A549 (cell line): Measurements from ENCODE around the gene PPP2R2C.

Source experiments
- MYC ChIP-seq: IDR thresholded peaks from 2 replicates; pipeline ENCODE4 v1.6.1; 2012; ENCODE audit warnings: mild to moderate bottlenecking, inconsistent platforms, low read length, improper control_type of control experiment, borderline replicate concordance
- TF ChIP-seq, protein P1 (sequence below): fragments of >200 bp; sonication (Bioruptor Twin); formaldehyde crosslinking; IDR thresholded peaks from 3 replicates; pipeline ENCODE4 v1.5.1; 2016
- TF ChIP-seq, protein P2 (sequence below): fragments of 150-350 bp; IDR thresholded peaks from 2 replicates; pipeline ENCODE4 v1.6.1; 2014; ENCODE audit warnings: low read depth, mild to moderate bottlenecking, low read length

DNA sequence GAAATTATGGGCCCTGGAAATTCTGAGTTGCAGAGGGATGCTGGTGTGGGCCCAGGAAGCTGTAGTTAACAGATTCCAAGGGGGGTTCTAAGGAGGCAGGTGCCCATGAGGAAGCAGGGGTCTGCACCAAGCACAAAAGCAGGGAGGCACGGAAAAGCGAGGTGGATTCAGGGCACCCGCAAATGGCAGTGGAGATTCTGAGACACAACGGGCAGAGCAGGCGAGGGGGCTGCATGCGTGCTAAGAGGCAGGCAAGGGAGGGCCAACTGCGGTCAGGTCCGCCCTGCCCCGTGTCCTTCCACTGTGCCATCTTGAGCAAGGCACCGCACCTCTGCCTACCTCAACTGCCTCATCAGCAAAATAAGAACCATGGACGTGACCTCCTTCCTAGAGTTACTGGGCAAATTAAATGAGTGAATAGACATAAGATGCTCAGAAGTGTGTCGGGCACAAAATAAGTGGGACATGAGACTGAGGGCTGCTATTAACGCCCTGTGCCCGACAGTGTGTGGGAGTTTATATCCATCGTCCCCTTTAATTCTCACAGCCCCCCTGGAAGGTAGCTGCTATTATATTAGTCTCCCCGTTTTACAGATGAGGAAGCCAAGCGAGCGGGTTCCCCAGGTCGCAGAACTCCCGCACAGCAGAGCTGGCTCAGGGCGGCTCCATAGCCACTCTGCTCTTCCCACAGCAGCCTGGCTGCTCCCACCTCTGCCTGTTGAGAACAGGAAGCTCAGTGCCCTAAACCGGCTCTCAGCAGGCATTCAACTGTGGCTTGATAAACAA is 67.6 kb downstream of the PPP2R2C start:
- no peak for TF ChIP-seq MYC
- TF ChIP-seq, protein P1, sequence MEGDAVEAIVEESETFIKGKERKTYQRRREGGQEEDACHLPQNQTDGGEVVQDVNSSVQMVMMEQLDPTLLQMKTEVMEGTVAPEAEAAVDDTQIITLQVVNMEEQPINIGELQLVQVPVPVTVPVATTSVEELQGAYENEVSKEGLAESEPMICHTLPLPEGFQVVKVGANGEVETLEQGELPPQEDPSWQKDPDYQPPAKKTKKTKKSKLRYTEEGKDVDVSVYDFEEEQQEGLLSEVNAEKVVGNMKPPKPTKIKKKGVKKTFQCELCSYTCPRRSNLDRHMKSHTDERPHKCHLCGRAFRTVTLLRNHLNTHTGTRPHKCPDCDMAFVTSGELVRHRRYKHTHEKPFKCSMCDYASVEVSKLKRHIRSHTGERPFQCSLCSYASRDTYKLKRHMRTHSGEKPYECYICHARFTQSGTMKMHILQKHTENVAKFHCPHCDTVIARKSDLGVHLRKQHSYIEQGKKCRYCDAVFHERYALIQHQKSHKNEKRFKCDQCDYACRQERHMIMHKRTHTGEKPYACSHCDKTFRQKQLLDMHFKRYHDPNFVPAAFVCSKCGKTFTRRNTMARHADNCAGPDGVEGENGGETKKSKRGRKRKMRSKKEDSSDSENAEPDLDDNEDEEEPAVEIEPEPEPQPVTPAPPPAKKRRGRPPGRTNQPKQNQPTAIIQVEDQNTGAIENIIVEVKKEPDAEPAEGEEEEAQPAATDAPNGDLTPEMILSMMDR = no peak
- TF ChIP-seq, protein P2, sequence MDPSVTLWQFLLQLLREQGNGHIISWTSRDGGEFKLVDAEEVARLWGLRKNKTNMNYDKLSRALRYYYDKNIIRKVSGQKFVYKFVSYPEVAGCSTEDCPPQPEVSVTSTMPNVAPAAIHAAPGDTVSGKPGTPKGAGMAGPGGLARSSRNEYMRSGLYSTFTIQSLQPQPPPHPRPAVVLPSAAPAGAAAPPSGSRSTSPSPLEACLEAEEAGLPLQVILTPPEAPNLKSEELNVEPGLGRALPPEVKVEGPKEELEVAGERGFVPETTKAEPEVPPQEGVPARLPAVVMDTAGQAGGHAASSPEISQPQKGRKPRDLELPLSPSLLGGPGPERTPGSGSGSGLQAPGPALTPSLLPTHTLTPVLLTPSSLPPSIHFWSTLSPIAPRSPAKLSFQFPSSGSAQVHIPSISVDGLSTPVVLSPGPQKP = no peak
